ENCODE measurements around the gene OPN4.

The OPN4 gene

GRCh38 chr10:86677374-86677773, 23.0 kb downstream of the OPN4 start:
- Mint-ChIP-seq H3K9me3 (no peaks in the 10 kb centered on the region), H3K36me3 (no peaks in the 10 kb centered on the region), H3K4me1 (peaks cover 15% of the 10 kb centered on the region), H3K4me3 (no peak overlapping the region), H3K27ac (no peak overlapping the region), H3K27me3 (peaks cover 60% of the 10 kb centered on the region)
- ATAC-seq, result no peak

DNA sequence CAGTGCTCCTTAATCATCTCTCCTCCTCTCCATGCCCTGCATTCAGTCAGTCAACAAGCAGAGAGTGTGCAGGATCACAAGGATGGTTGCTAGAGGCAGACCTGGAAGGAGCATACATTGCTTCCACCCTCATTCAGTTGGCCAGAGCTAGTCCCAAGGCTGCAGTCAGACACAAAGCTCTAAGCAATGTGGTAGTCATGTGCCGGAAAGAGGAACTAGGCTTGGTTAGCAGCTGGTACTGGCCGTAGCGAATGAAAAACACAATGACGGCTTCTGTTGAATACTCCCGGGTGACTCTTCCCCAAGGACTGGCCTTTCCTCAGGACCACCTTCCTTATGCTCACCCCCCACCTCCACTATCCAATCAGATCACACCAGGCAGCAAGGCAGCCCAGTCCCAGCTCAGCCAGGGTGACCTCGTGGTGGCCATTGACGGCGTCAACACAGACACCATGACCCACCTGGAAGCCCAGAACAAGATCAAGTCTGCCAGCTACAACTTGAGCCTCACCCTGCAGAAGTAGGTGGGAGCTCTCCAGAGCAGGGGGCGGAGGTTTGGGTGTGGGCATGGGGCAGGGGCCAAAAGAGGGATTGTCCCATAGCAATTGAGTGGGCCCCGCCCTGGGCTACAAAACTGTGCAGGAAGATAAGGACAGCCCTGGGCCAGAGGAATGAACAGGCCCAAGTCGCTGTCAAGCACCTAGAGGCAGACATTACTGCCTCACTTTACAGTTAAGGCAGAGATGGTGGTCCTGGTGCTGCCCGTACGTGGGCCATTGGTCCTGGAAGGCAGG, 24.8 kb downstream of the OPN4 start:
- Mint-ChIP-seq H3K36me3 (no peaks in the 10 kb centered on the region), H3K4me1 (peaks cover 15% of the 10 kb centered on the region), H3K9me3 (no peaks in the 10 kb centered on the region), H3K27ac (no peak overlapping the region), H3K4me3 (no peak overlapping the region), H3K27me3 (peaks cover 45% of the 10 kb centered on the region)
- ATAC-seq, result peak; percentile 34

DNA sequence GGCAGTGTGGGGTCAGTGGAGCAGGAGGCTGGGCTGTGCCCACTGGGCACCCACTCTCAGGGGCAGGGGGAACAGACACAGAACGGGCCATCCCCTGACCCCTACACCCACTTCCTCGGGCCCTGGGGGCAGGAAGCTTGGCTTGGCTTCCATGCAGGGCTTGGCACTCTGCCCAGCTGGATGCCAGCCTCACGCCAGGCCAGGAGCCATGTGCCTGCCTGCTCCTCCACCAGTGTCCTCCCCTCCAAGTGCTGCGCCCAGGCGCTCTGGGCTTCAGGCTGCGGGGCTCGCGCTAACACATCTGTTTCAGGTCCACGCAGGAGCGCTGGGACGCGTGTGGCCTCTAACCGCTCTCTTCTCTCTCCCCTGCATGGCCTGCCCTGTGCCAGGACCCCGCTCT, 26.7 kb downstream of the OPN4 start:
- Mint-ChIP-seq H3K27me3 (peaks cover 47% of the 10 kb centered on the region), H3K4me1 (peaks cover 15% of the 10 kb centered on the region), H3K27ac (no peak overlapping the region), H3K36me3 (no peaks in the 10 kb centered on the region), H3K4me3 (no peak overlapping the region), H3K9me3 (no peaks in the 10 kb centered on the region)
- no peak for ATAC-seq

DNA sequence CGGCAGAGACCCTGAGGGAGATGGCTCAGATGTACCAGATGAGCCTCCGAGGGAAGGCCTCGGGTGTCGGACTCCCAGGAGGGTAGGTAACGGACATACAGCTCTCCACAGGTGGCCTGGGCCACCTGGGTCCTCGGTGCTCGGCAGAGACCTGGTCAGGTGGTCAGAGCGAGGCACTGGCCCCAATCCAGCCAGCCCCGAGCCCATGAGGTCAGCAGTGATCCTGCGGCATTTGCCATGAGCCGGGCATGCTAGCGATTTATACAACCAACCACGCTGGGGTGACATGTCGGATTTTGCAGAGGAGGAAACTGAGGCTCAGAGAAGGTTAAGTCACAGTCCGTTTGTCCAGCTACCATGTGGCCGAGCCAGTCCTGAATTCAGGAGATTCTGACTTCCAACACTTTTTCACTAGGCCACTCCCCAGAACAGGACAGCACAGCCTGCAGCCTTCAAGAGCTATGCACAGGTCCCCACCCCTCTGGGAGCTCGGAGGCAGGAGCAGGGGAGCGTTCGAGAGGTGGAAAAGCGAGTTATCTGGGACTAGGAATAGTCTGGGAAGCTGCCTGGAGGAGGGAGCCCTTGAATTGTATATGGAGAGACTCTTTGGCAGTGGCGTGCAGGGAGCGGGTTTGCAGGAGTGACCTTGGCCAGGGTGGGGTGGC, 27.5 kb downstream of the OPN4 start:
- peaks cover 15% of the 10 kb centered on the region for H3K4me1 Mint-ChIP-seq
- peaks cover 47% of the 10 kb centered on the region for H3K27me3 Mint-ChIP-seq
- ATAC-seq, result no peak
- H3K9me3 Mint-ChIP-seq, result no peaks in the 10 kb centered on the region
- no peak overlapping the region for H3K4me3 Mint-ChIP-seq
- no peak overlapping the region for H3K27ac Mint-ChIP-seq
- no peaks in the 10 kb centered on the region for H3K36me3 Mint-ChIP-seq

GRCh38 chr10:86682675-86683074, 28.3 kb downstream of the OPN4 start:
- Mint-ChIP-seq H3K36me3 (no peaks in the 10 kb centered on the region), H3K4me1 (peaks cover 15% of the 10 kb centered on the region), H3K9me3 (no peaks in the 10 kb centered on the region), H3K4me3 (no peak overlapping the region), H3K27me3 (peaks cover 47% of the 10 kb centered on the region), H3K27ac (no peak overlapping the region)
- ATAC-seq, result no peak

- no peak overlapping the region for H3K4me3 Mint-ChIP-seq
- peaks cover 39% of the 10 kb centered on the region for H3K27me3 Mint-ChIP-seq
- no peak for ATAC-seq
- no peaks in the 10 kb centered on the region for H3K9me3 Mint-ChIP-seq
- H3K4me1 Mint-ChIP-seq, result peaks cover 21% of the 10 kb centered on the region
- no peak overlapping the region for H3K27ac Mint-ChIP-seq
- H3K36me3 Mint-ChIP-seq, result no peaks in the 10 kb centered on the region
These were observed 30.2 kb downstream of the OPN4 start for GRCh38 chr10:86684331-86685097.

DNA sequence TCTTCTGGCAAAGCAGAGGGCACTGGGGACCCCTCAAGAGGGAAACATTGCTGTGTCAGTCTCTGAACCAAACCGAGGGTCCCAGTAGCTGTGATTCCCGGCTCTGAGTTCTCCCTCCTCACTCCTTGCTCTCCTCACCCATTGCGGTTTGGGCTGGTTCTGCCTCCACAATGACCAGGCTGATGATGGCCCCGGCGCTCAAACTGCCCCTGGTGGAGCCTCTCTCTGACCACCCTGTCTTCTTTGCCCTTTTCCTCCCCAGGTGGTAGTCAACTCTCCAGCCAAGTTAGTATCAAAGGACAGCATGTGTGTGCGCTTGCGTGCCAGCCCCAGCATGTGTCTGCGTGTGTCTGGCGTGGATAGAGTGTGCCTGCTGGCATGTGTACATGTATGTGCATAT, 31.1 kb downstream of the OPN4 start:
- Mint-ChIP-seq H3K4me3 (no peak overlapping the region), H3K36me3 (no peaks in the 10 kb centered on the region), H3K27me3 (peaks cover 30% of the 10 kb centered on the region), H3K9me3 (no peaks in the 10 kb centered on the region), H3K27ac (no peak overlapping the region), H3K4me1 (peaks cover 15% of the 10 kb centered on the region)
- ATAC-seq, result no peak

DNA sequence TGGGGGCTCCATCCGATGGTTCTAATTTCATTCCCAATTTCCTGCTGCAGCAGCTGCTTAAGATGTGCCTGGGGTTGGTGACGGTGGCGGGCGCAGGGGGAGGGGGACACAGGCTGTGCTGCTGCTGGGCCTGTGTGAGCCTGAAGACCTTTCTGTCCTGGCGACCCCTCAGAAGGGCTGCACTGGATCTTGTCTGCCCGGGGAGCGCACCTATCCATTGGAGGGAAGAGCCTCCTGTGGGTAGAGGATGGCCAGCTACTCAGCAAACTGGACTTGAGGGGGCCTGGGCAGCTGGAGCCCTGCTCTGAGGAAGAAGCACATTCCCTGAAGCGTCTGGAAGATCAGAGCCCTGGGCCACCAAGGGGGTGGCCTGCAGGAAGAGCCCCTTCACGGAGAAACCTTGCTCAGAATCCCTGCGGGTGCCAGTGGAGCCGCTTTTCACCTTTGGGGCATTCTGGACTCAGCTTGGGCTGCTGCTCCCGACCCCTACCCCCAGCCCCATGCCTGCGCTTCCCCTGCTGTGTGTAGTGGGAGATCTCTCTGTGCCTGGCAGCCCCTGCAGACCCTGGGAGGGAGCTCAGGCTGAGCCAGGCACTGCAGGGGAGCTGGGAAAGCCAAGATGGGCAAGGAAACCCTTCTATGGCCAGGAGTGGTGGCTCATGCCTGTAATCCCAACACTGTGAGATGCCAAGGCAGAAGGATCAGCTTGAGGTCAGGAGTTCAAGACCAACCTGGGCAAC, 31.7 kb downstream of the OPN4 start:
- H3K4me1 Mint-ChIP-seq, result peaks cover 15% of the 10 kb centered on the region
- H3K27me3 Mint-ChIP-seq, result peaks cover 23% of the 10 kb centered on the region
- no peak overlapping the region for H3K4me3 Mint-ChIP-seq
- H3K27ac Mint-ChIP-seq, result no peak overlapping the region
- H3K9me3 Mint-ChIP-seq, result no peaks in the 10 kb centered on the region
- no peak for ATAC-seq
- H3K36me3 Mint-ChIP-seq, result no peaks in the 10 kb centered on the region

DNA sequence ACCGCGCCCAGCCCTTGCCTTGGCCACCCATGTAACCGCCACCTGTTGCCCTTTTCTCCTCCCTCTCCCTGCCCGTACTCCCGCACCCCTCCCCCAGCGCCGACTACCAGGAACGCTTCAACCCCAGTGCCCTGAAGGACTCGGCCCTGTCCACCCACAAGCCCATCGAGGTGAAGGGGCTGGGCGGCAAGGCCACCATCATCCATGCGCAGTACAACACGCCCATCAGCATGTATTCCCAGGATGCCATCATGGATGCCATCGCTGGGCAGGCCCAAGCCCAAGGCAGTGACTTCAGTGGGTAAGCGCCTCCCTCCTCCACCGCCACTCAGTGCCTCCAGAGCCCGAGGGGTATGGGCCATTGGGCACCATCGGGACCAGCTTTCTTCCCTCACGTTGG, 32.6 kb downstream of the OPN4 start:
- Mint-ChIP-seq H3K9me3 (no peaks in the 10 kb centered on the region), H3K27me3 (peaks cover 16% of the 10 kb centered on the region), H3K4me3 (no peak overlapping the region), H3K27ac (no peak overlapping the region), H3K36me3 (no peaks in the 10 kb centered on the region), H3K4me1 (peaks cover 15% of the 10 kb centered on the region)
- ATAC-seq, result no peak

- Mint-ChIP-seq H3K4me1 (peaks cover 15% of the 10 kb centered on the region), H3K27me3 (peaks cover 10% of the 10 kb centered on the region), H3K27ac (no peak overlapping the region)
These were observed 33.4 kb downstream of the OPN4 start for GRCh38 chr10:86687750-86688149.

DNA sequence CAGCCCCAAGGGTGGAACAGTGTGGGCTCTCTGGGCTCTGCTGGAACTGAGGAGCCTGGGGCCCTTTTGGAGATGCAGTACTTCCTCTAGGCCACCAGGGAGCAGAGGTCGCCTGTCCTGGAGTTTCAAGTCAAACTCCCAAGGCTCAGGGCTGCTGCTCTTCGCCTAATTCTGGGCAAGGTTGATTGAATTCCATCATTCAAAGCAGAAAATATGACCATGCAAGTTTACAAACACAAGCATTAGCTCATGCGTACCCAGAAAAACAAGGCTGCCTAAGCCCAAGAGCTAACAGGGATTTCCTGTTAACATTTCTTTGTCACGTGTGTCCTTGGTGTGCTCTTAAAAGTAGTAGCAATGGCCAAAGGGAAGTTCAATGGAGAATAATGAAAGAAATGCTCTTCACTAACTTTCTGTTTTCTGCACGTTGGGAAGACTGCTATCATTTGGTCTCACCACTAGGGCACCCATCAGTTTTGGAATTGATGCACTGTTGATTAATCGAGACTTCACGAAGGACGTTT, 34.1 kb downstream of the OPN4 start:
- H3K36me3 Mint-ChIP-seq, result no peaks in the 10 kb centered on the region
- H3K27me3 Mint-ChIP-seq, result peaks cover 10% of the 10 kb centered on the region
- H3K4me1 Mint-ChIP-seq, result peaks cover 15% of the 10 kb centered on the region
- H3K27ac Mint-ChIP-seq, result no peak overlapping the region
- ATAC-seq, result peak; percentile 70
- H3K9me3 Mint-ChIP-seq, result no peaks in the 10 kb centered on the region
- peak overlapping the region; percentile 30 for H3K4me3 Mint-ChIP-seq

More at GRCh38 chr10:86687750-86688149, 33.4 kb downstream of the OPN4 start:
- ATAC-seq, result no peak
- Mint-ChIP-seq H3K36me3 (no peaks in the 10 kb centered on the region), H3K9me3 (no peaks in the 10 kb centered on the region), H3K4me3 (no peak overlapping the region)

- no peaks in the 10 kb centered on the region for H3K36me3 Mint-ChIP-seq
These were observed 34.8 kb downstream of the OPN4 start for GRCh38 chr10:86689146-86689545.

DNA sequence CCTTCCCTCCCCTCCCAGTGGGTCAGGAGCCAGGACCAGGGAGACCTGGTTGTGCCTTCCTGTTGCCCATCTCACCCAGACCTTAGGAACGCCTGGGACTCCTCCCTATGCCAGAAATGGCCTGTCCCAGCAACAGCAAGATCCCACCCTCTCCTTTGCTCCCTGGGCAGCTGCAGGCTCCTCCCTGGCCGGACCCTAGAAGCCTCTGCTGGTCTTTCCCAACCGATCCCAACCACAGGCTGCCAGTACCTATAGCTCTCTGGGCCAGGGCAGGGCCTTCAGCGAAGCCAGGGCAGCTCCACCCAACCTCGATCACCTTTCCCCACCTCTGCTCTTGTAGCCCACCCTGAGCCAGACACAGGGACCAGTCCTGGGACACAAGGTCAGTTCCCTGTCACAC, 35.9 kb downstream of the OPN4 start:
- peaks cover 19% of the 10 kb centered on the region for H3K4me1 Mint-ChIP-seq
- H3K9me3 Mint-ChIP-seq, result no peaks in the 10 kb centered on the region
- H3K27ac Mint-ChIP-seq, result no peak overlapping the region
- peaks cover 8% of the 10 kb centered on the region for H3K27me3 Mint-ChIP-seq
- H3K36me3 Mint-ChIP-seq, result no peaks in the 10 kb centered on the region
- H3K4me3 Mint-ChIP-seq, result no peak overlapping the region
- no peak for ATAC-seq

More at GRCh38 chr10:86689146-86689545, 34.8 kb downstream of the OPN4 start:
- no peak for ATAC-seq
- H3K27me3 Mint-ChIP-seq, result peaks cover 10% of the 10 kb centered on the region
- H3K4me1 Mint-ChIP-seq, result peaks cover 19% of the 10 kb centered on the region
- no peak overlapping the region for H3K27ac Mint-ChIP-seq
- no peak overlapping the region for H3K4me3 Mint-ChIP-seq
- no peaks in the 10 kb centered on the region for H3K9me3 Mint-ChIP-seq

GRCh38 chr10:86690657-86691084, 36.3 kb downstream of the OPN4 start:
- Mint-ChIP-seq H3K4me1 (peaks cover 19% of the 10 kb centered on the region), H3K36me3 (no peaks in the 10 kb centered on the region), H3K27ac (no peak overlapping the region), H3K4me3 (no peak overlapping the region), H3K27me3 (peaks cover 4% of the 10 kb centered on the region), H3K9me3 (no peaks in the 10 kb centered on the region)
- no peak for ATAC-seq
